Heart left ventricle (tissue), 16 donors: ENCODE results near the gene TMEM150A. TPM values are rescaled to one million over a fixed set of nuclear protein-coding genes. Genes with fewer than 3 reads are reported as not detected.
"Not testable (repeated sequence)": the region's sequence is repeated elsewhere in the genome, so short reads cannot be mapped to it uniquely, and the experiment has no call there.

Experiments used
- ATAC-seq, 4 donors: fragments of 200-7000 bp; cut with Tn5 transposase; one replicate each; pipeline ENCODE4 v1.9.1; 2020 to 2022; ENCODE audit warnings: moderate library complexity in 4 of 4, mild to moderate bottlenecking in 3 of 4, moderate number of reproducible peaks in 1 of 4
- DNase-seq, 5 donors: peaks; one replicate each; pipeline ENCODE4 v3.0.0-alpha.2; 2020
- H3K27ac ChIP-seq, 12 donors: fragments of 200-600 bp; sonication (generic) in 4 of 12; one replicate each; pipeline versions ENCODE4 v1.5.0 to v1.8.0; 2016 to 2022; ENCODE audit warnings: mild to moderate bottlenecking in 2 of 12
- H3K27me3 ChIP-seq, 9 donors: fragments of 200-600 bp; sonication (generic) in 2 of 9; one replicate each; pipeline versions ENCODE4 v1.5.1 to v1.8.0; 2016 to 2022; ENCODE audit warnings: mild to moderate bottlenecking in 3 of 9
- H3K36me3 ChIP-seq, 9 donors: fragments of 200-600 bp; sonication (generic) in 2 of 9; one replicate each; pipeline versions ENCODE4 v1.5.0 to v1.8.0; 2018 to 2022; ENCODE audit warnings: mild to moderate bottlenecking in 2 of 9
- H3K4me1 ChIP-seq, 12 donors: fragments of 200-600 bp; sonication (generic) in 4 of 12; one replicate each; pipeline versions ENCODE4 v1.5.0 to v1.8.0; 2016 to 2022; ENCODE audit warnings: mild to moderate bottlenecking in 3 of 12
- H3K4me3 ChIP-seq, 12 donors: fragments of 200-600 bp; sonication (generic) in 4 of 12; one replicate each; pipeline versions ENCODE4 v1.5.0 to v1.8.0; 2017 to 2022; ENCODE audit warnings: mild to moderate bottlenecking in 9 of 12, moderate library complexity in 4 of 12
- H3K9me3 ChIP-seq, 12 donors: fragments of 200-600 bp; sonication (generic) in 4 of 12; one replicate each; pipeline versions ENCODE4 v1.5.0 to v1.8.0; 2016 to 2022; ENCODE audit warnings: mild to moderate bottlenecking in 1 of 12
- CTCF ChIP-seq, 12 donors: fragments of 200-600 bp; sonication (generic) in 4 of 12; IDR thresholded peaks; one replicate each; pipeline versions ENCODE4 v1.5.0 to v1.8.0; 2018 to 2022; ENCODE audit warnings: antibody characterized with exemption in 12 of 12, mild to moderate bottlenecking in 5 of 12
- POLR2A ChIP-seq, 2 donors: fragments of 450-650 bp; IDR thresholded peaks; one replicate each; pipeline ENCODE4 v1.6.1; 2017; ENCODE audit warnings: antibody characterized with exemption in 2 of 2, mild to moderate bottlenecking in 2 of 2, moderate library complexity in 2 of 2
- WGBS, 4 donors: extraction: QIAGEN DNeasy Blood & Tissue Kit in 2 of 4; methylation state at CpG; one replicate each; pipeline versions ENCODE4 v1.1.5 to v1.1.7; 2013 to 2018; 5-methylcytosine and 5-hydroxymethylcytosine counted together
- intact Hi-C, 10 donors: fragments of 100-400 bp; cut with DNase I; formaldehyde crosslinking; loops; one replicate each; pipeline versions ENCODE4 v1.11.1 to v1.14.2; 2022
- polyA plus RNA-seq, 2 donors: library from polyadenylated mRNA; stranded (reverse); fragments of 200-250 nt; gene quantifications; one replicate each; pipeline ENCODE4 v1.2.3, GENCODE V29; 2013
- total RNA-seq, 9 donors: library from RNA; depleted of rRNA in 2 of 9; stranded (reverse); fragments of >200 nt in 2 of 9; fragmentation: NEBNext Ultra II Directional in 3 of 9; extraction: Animal tissue kit (Norgen Biotek cat#: 25700) in 3 of 9; gene quantifications; one replicate each; pipeline versions ENCODE4 v1.1.0 to v1.2.4, GENCODE V29; 2016 to 2023
- donor health status: ischemic (EF 13 %, LVEDD 7.1; RV severe dilation, severe dysfunction).
- donor health status: healthy with polysubstance abuse.
- donor health status: DM: no; HTN: yes; CAD: no.
- donor health status: DM: no; HTN: no; CAD: no.
- donor health status: ischemic (EF 25% LVEDD 6.9; RV normal size, moderate dysfunction).
- donor health status: ischemic (EF 25% LVEDD 5.7; RV mildly dilated, moderate dysfunction).
- donor health status: healthy.
- donor health status: DM: yes; HTN: yes; CAD: no.
- donor health status: ischemic (EF 35%, LVEDD 5.7; RV mildly dilated, moderate dysfunction).
- donor health status: nonischemic (EF 11% LVEDD 7.7; RV severe dilation, severe dysfunction).
- donor health status: DM: yes; HTN: yes; CAD: no.
- donor health status: PGD.
- donor health status: ischemic (EF 29% LVEDD 5.4; RV normal size, mild dysfunction).
- donor health status: nonischemic (EF 23%, LVEDD 6.1; RV moderate dilation, normal function).

TMEM150A gene
- total and polyA plus RNA-seq, 11 donors, result 6.4 to 20.8 (median 11.5) TPM

GRCh38 chr2:85595301-85596025 is 7.0 kb downstream of the TMEM150A start, which contains the start of gene RNF181:
Gene RNF181 (plus strand): TSS chr2:85595745. CDS start chr2:85595764, 19 bp downstream.
- 0 to 1% (median 0%) methylated on average over 21 to 47 of the region's 47 CpGs for WGBS, 4 donors
- Histone ChIP-seq H3K4me3 (peak within 1 kb of the TSS; percentile 50 to 91 (median 80)), H3K4me1 (peaks cover 0 to 60% (median 40%) of the 10 kb centered on the region in 12 donors), H3K27ac (peak within 1 kb of the TSS; percentile 26 to 96 (median 91)), H3K36me3 (peaks cover 0 to 50% (median 30%) of the 10 kb centered on the region in 9 donors), H3K27me3 (no peaks in the 10 kb centered on the region), H3K9me3 (no peaks in the 10 kb centered on the region)
- intact Hi-C loops, result no loop called here
- ATAC-seq (peak; percentile 97 to 98 (median 97)), DNase-seq (peak; percentile 95 to 97 (median 96))
- TF ChIP-seq POLR2A (IDR thresholded peaks at IDR 0.05) (peak; percentile 53 to 88), CTCF (IDR thresholded peaks at IDR 0.05) (no peak)

GRCh38 chr2:85594715-85595300 is 7.7 kb downstream of the TMEM150A start:
- DNase-seq (no peak), ATAC-seq (no peak)
- TF ChIP-seq CTCF (IDR thresholded peaks at IDR 0.05), result no peak
- no peak for TF ChIP-seq POLR2A (IDR thresholded peaks at IDR 0.05)
- H3K4me1 ChIP-seq, result peaks cover 3 to 66% (median 46%) of the 10 kb centered on the region in 12 donors
- 13 to 18% (median 16%) methylated on average over 13 of the region's 13 CpGs for WGBS, 4 donors
- peak overlapping the region; percentile 45 to 91 (median 80) for H3K4me3 ChIP-seq
- H3K36me3 ChIP-seq, result peaks cover 0 to 44% (median 30%) of the 10 kb centered on the region in 9 donors
- H3K9me3 ChIP-seq, result no peaks in the 10 kb centered on the region
- H3K27ac ChIP-seq, result peak overlapping the region; percentile 26 to 96 (median 91)
- H3K27me3 ChIP-seq, result no peaks in the 10 kb centered on the region
- intact Hi-C loops, result no loop called here

DNA sequence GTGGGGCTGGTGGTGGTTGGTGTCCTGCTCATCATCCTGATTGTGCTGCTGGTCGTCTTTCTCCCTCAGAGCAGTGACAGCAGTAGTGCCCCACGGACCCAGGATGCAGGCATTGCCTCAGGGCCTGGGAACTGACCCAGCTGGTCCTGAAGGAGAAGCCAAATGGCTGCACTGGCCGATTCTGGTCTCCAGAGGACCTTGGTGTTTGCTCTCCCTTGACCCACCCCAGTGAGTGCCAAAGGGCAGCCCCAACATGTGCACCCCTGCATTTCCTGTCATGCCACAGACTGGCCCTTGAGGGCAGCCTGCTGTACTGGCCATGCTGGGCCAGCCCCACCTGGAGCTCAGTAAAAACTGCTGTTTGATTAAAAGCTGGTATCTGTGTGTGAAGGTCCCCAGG is 9.5 kb downstream of the TMEM150A start:
- TF ChIP-seq CTCF (IDR thresholded peaks at IDR 0.05) (no peak), POLR2A (IDR thresholded peaks at IDR 0.05) (no peak)
- DNase-seq (no peak), ATAC-seq (no peak)
- H3K27ac ChIP-seq, result peak overlapping the region in 2 of 12 donors; percentile 2 to 26
- intact Hi-C loops, result no loop called here
- H3K36me3 ChIP-seq, result peaks cover 0 to 27% (median 14%) of the 10 kb centered on the region in 9 donors
- H3K4me1 ChIP-seq, result peaks cover 3 to 81% (median 63%) of the 10 kb centered on the region in 12 donors
- 62 to 79% (median 72%) methylated on average over 2 to 3 of the region's 3 CpGs; no CpG with 5 or more reads in 1 of the 4 donors for WGBS, 4 donors
- no peaks in the 10 kb centered on the region for H3K9me3 ChIP-seq
- no peak overlapping the region for H3K4me3 ChIP-seq
- no peaks in the 10 kb centered on the region for H3K27me3 ChIP-seq

DNA sequence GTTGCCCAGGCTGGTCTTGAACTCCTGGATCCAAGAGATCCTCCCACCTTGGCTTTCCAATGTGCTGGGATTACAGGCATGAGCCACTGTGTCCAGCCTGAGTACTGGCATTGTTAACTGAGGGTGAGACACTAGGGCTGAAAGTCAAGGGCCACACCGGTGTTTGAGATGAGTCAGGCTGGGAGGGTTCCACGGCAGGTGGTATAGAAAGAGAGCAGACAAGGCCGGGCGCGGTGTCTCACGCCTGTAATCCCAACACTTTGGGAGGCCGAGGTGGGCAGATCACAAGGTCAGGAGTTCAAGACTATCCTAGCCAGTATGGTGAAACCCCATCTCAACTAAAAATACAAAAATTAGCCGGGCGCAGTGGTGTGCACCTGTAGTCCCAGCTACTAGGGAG is 10.2 kb downstream of the TMEM150A start:
- ATAC-seq, H3K27me3 ChIP-seq, DNase-seq, H3K4me3 ChIP-seq, H3K9me3 ChIP-seq, intact Hi-C loops: not testable (repeated sequence)
- Histone ChIP-seq H3K36me3 (peaks cover 0 to 20% (median 8%) of the 10 kb centered on the region in 9 donors), H3K27ac (peak overlapping the region in 9 of 12 donors; percentile 54 to 97 (median 90)), H3K4me1 (peaks cover 3 to 82% (median 70%) of the 10 kb centered on the region in 12 donors)
- 90 to 97% (median 93%) methylated on average over 9 of the region's 9 CpGs for WGBS, 4 donors
